Endodermal cell (in vitro differentiated cells): ENCODE measurements around the gene PRKAA1. TPM values are rescaled to one million over a fixed set of nuclear protein-coding genes. Genes with fewer than 3 reads are reported as not detected.
"Not testable (repeated sequence)": the region's sequence is repeated elsewhere in the genome, so short reads cannot be mapped to it uniquely, and the experiment has no call there.

Source experiments
- DNase-seq: peaks from one replicate; pipeline ENCODE4 v3.0.0-alpha.2; 2017
- H3K27ac ChIP-seq: 2 replicates; pipeline ENCODE4 v1.5.1; 2013; ENCODE audit warnings: mild to moderate bottlenecking, low read depth, low read length, moderate library complexity
- H3K27me3 ChIP-seq: 2 replicates; pipeline ENCODE4 v1.6.1; 2013; ENCODE audit warnings: mild to moderate bottlenecking, low read length, moderate library complexity; ENCODE audit not compliant: insufficient read depth, control insufficient read depth, poor library complexity, severe bottlenecking
- H3K36me3 ChIP-seq: 2 replicates; pipeline ENCODE4 v1.7.0; 2013; ENCODE audit warnings: mild to moderate bottlenecking, low read length, moderate library complexity; ENCODE audit not compliant: control insufficient read depth, insufficient read depth
- H3K4me1 ChIP-seq: one replicate; pipeline ENCODE4 v1.7.0; 2013; ENCODE audit warnings: low read length; ENCODE audit not compliant: control insufficient read depth, insufficient read depth
- H3K4me3 ChIP-seq: 2 replicates; pipeline ENCODE4 v1.5.1; 2013; ENCODE audit warnings: mild to moderate bottlenecking, low read length, moderate library complexity
- H3K9ac ChIP-seq: 2 replicates; pipeline ENCODE4 v1.6.1; 2013; ENCODE audit warnings: mild to moderate bottlenecking, low read length, moderate library complexity; ENCODE audit not compliant: poor library complexity, severe bottlenecking; ENCODE audit errors: extremely low read depth
- H3K9me3 ChIP-seq: 2 replicates; pipeline ENCODE4 v1.6.1; 2013; ENCODE audit warnings: mild to moderate bottlenecking, low read length, moderate library complexity; ENCODE audit not compliant: control insufficient read depth
- H3K27ac Mint-ChIP-seq: 2 replicates; pipeline ENCODE4 v1.8.0; 2020; ENCODE audit warnings: mixed read lengths
- H3K27me3 Mint-ChIP-seq: 2 replicates; pipeline ENCODE4 v1.8.0; 2021; ENCODE audit warnings: mild to moderate bottlenecking, mixed read lengths; ENCODE audit not compliant: insufficient read depth
- H3K36me3 Mint-ChIP-seq: 2 replicates; pipeline ENCODE4 v1.8.0; 2020; ENCODE audit warnings: low read depth, mixed read lengths
- H3K4me1 Mint-ChIP-seq: 2 replicates; pipeline ENCODE4 v1.8.0; 2020; ENCODE audit warnings: mixed read lengths
- H3K4me3 Mint-ChIP-seq: 2 replicates; pipeline ENCODE4 v1.8.0; 2020; ENCODE audit warnings: mild to moderate bottlenecking, moderate library complexity, mixed read lengths
- H3K9me3 Mint-ChIP-seq: 2 replicates; pipeline ENCODE4 v1.8.0; 2020; ENCODE audit warnings: mild to moderate bottlenecking, mixed read lengths
- WGBS, 2 experiments: methylation state at CpG; one replicate each; pipeline versions ENCODE4 v1.1.5 to v1.1.7; 2013; ENCODE audit warnings: missing lambda C conversion rate in 2 of 2, mixed read lengths in 1 of 2; ENCODE audit not compliant: insufficient coverage in 1 of 2, insufficient read length in 1 of 2; 5-methylcytosine and 5-hydroxymethylcytosine counted together
- total RNA-seq, 2 donors: library from RNA; stranded (reverse); fragmentation: NEBNext Ultra II Directional in 1 of 2; extraction: Animal tissue kit (Norgen Biotek cat#: 25700) in 1 of 2; gene quantifications; 2 replicates in 1 of 2; 3 replicates in 1 of 2; pipeline ENCODE4 v1.2.1, GENCODE V29; 2021
- TF ChIP-seq, protein P1 (sequence below): fragments of 200-600 bp; sonication (generic); conservative IDR thresholded peaks from 2 replicates; pipeline ENCODE4 v1.5.0; 2021; ENCODE audit warnings: antibody characterized with exemption, mild to moderate bottlenecking

PRKAA1 gene
- total RNA-seq, 2 donors from 2014 or later = 47.7 to 50.4 TPM

DNA sequence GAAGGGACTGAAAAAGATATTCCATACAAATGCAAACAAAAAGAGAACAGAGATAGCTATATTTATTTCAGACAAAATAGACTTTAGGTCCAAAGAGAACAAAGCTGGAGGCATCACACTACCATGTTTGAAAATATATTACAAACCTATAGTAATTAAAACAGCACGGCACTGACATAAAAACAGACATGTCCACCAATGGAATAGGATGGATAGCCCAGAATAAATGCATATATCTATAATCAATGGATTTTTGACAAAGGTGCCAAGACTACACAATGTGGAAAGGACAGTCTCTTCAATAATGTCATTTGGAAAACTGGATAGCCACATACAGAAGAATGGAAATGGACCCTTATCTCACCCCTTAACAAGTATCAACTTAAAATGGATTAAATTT, 10.2 kb downstream of the PRKAA1 start:
- H3K27me3 Mint-ChIP-seq = no peaks in the 10 kb centered on the region
- WGBS, 2 experiments = 100% methylated on average over 1 of the region's 1 CpG; no CpG with 5 or more reads in 1 of the 2 experiments
- Histone ChIP-seq H3K4me3 (no peak overlapping the region), H3K4me1 (peaks cover 8% of the 10 kb centered on the region), H3K36me3 (peaks cover 9% of the 10 kb centered on the region), H3K27ac (no peak overlapping the region), H3K9ac (no peak overlapping the region), H3K27me3 (no peaks in the 10 kb centered on the region), H3K9me3 (peaks cover 15% of the 10 kb centered on the region)
- TF ChIP-seq, protein P1, sequence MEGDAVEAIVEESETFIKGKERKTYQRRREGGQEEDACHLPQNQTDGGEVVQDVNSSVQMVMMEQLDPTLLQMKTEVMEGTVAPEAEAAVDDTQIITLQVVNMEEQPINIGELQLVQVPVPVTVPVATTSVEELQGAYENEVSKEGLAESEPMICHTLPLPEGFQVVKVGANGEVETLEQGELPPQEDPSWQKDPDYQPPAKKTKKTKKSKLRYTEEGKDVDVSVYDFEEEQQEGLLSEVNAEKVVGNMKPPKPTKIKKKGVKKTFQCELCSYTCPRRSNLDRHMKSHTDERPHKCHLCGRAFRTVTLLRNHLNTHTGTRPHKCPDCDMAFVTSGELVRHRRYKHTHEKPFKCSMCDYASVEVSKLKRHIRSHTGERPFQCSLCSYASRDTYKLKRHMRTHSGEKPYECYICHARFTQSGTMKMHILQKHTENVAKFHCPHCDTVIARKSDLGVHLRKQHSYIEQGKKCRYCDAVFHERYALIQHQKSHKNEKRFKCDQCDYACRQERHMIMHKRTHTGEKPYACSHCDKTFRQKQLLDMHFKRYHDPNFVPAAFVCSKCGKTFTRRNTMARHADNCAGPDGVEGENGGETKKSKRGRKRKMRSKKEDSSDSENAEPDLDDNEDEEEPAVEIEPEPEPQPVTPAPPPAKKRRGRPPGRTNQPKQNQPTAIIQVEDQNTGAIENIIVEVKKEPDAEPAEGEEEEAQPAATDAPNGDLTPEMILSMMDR = no peak
- no peak for DNase-seq
- peaks cover 27% of the 10 kb centered on the region for H3K36me3 Mint-ChIP-seq
- H3K4me3 Mint-ChIP-seq = no peak overlapping the region
- H3K4me1 Mint-ChIP-seq = peaks cover 18% of the 10 kb centered on the region
- peaks cover 11% of the 10 kb centered on the region for H3K9me3 Mint-ChIP-seq
- H3K27ac Mint-ChIP-seq = no peak overlapping the region

DNA sequence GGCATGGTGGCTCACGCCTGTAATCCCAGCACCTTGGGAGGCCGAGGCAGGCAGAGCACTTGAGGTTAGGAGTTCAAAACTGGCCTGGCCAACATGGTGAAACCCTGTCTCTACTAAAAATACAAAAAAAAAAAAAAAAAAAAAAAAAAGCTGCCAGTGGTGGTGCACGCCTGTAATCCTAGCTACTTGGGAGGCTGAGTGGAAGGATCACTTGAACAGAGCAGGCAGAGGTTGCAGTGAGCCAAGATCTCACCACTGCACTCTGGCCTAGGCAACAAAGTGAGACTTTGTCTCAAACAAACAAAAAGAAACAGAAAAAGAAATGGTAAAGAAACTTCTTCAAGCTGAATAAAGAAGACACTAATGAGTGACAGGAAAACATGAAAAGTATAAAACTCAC, 11.5 kb downstream of the PRKAA1 start:
- Mint-ChIP-seq H3K9me3 (peaks cover 11% of the 10 kb centered on the region), H3K36me3 (peaks cover 27% of the 10 kb centered on the region), H3K4me1 (peaks cover 18% of the 10 kb centered on the region)
- 96% methylated on average over 3 of the region's 3 CpGs; no CpG with 5 or more reads in 1 of the 2 experiments for WGBS, 2 experiments
- not testable (repeated sequence) for H3K27me3 ChIP-seq, H3K27ac ChIP-seq, H3K4me3 Mint-ChIP-seq, H3K4me1 ChIP-seq, H3K27ac Mint-ChIP-seq, H3K4me3 ChIP-seq, DNase-seq, H3K27me3 Mint-ChIP-seq, H3K9ac ChIP-seq, H3K36me3 ChIP-seq
- peaks cover 15% of the 10 kb centered on the region for H3K9me3 ChIP-seq

DNA sequence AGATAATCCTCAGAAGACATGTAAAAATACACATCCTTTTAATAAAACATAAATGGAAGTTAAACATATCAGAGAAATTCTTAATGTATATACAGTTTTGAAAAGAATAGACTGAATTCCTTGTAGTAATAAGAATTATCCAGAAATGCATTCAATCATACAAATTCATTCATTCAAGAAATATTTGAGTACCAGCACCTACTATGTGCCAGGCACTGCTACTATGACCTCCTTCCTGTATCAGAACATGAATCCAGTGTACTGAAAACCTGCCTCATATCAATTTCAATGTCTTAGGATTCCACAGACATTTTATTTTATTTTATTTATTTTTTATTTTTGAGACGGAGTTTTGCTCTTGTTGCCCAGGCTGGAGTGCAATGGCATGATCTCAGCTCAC, 13.3 kb downstream of the PRKAA1 start:
- peaks cover 9% of the 10 kb centered on the region for H3K36me3 ChIP-seq
- H3K27ac ChIP-seq = no peak overlapping the region
- Mint-ChIP-seq H3K4me3 (no peak overlapping the region), H3K27me3 (no peaks in the 10 kb centered on the region), H3K4me1 (peaks cover 18% of the 10 kb centered on the region), H3K36me3 (peaks cover 27% of the 10 kb centered on the region), H3K27ac (no peak overlapping the region), H3K9me3 (peaks cover 11% of the 10 kb centered on the region)
- peaks cover 8% of the 10 kb centered on the region for H3K4me1 ChIP-seq
- H3K9me3 ChIP-seq = peaks cover 15% of the 10 kb centered on the region
- TF ChIP-seq, protein P1 = no peak
- H3K4me3 ChIP-seq = no peak overlapping the region
- H3K9ac ChIP-seq = no peak overlapping the region
- no peaks in the 10 kb centered on the region for H3K27me3 ChIP-seq
- 100% methylated on average over 1 of the region's 1 CpG; no CpG with 5 or more reads in 1 of the 2 experiments for WGBS, 2 experiments
- DNase-seq = no peak
